HL-60/S4 (cell line): ENCODE results near the gene MRPS27.

ENCODE experiments used
- in situ Hi-C: fragments of 300-500 bp; cut with MboI; formaldehyde crosslinking; loops from 2 replicates; pipeline ENCODE4 v1.14.3; 2022; ENCODE audit warnings: low sequenced_read_pairs

MRPS27 gene

DNA sequence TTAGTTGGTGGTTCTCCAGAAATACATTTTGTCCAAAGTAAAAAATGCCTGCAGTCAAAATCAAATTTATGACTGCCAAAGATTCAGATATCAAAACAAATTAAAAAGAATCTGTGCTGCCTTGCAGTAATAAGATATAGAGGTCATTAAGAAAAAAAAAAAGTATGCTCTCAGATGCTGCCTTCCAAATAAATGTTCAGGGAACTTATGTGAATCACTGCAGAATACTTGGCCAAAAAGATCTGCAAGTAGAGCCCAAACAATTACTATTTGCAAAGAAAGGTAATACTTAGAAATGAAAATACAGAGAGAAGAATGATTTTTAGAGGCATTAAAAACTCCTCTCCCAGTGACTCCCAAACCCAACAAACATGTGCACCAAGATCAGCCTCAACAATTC, 52.4 kb downstream of the MRPS27 start:
- in situ Hi-C loops: no loop called here

GRCh38 chr5:72266862-72267261, 53.2 kb downstream of the MRPS27 start:
- in situ Hi-C loops: no loop called here

GRCh38 chr5:72265032-72265877, 54.8 kb downstream of the MRPS27 start:
- in situ Hi-C loops: no loop called here

GRCh38 chr5:72256536-72256935, 63.5 kb downstream of the MRPS27 start:
- in situ Hi-C loops: no loop called here

DNA sequence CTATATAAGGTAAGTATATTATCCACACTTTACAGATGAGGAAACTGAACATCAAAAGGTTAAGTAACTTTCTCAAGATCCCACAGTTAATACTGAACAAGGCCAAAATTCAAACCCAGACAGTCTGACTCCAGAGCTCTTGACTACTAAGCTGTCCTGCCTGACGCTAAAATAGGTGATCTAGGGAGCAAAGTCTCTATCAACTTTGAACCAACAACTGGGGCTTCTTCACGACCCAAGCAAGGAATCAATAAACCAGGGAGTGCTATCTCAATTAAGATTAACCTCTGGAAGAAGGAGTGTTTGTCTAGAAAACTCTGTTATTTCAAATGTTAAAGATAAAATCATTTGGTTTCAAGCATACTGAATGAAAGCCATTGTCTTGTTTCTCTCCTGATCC, 64.4 kb downstream of the MRPS27 start:
- in situ Hi-C loops: no loop called here

DNA sequence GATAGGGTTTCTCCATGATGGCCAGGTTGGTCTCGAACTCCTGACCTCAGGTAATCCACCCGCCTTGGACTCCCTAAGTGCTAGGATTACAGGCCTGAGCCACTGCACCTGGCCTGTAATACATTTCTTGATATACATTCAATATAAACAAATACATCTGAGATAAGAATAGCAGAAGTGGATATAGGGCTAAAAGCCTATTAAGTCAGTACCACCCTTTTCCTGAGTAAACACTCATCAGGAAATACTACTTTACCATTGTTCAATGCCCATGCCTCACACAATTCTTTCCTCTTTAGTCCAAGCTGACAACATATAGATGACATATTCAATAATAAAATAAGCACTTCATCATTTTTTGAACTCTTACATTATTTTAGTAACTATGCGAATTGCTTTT, 64.8 kb downstream of the MRPS27 start:
- in situ Hi-C loops: no loop called here

DNA sequence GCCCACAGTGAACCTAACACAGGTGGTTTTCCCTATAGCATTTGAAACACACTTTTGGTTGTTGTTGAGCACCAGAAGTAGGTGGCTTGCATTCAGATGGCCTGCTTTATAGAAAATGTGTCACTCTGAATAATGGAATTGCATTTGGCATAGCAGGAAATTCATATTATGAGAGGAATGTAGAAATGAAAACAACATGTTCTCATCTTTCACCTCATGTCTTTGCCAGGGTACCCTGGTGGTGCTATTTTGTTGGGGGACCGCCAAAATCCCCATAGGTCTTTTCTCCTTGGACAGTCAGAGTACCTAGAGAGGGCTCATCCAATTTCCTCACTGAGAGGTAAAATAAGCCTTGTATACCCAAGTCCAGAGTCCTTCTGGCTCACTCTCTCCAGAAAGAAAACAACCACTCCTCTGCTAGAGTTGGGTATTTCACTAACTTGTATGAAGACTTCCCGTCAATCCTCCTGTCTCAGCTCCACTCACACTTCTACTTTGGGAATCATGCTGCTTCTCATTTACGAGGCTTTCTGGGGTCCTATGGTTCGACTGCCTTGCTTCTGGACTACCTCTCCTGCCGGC, 67.4 kb downstream of the MRPS27 start:
- in situ Hi-C loops: no loop called here

GRCh38 chr5:72252008-72252407, 68.0 kb downstream of the MRPS27 start:
- in situ Hi-C loops: no loop called here

DNA sequence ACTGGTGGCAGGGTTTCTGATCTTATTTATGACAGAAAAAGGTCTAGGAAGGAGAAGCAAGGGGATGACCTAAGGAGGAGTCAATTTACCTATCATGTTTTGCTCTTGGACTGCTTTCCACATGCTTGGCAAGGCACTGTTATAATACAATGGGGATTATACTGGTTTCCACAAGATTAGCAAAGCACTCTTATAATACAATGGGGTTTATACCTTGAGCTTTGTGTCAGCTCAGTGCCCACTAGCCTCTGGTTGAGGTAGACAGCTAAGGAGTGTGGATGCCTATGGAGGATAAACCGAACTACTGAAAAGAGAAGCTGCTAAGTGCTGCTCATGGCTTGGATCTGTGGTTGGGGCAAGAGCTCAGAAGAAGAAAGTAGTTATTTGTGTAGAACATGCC, 68.7 kb downstream of the MRPS27 start:
- in situ Hi-C loops: no loop called here

DNA sequence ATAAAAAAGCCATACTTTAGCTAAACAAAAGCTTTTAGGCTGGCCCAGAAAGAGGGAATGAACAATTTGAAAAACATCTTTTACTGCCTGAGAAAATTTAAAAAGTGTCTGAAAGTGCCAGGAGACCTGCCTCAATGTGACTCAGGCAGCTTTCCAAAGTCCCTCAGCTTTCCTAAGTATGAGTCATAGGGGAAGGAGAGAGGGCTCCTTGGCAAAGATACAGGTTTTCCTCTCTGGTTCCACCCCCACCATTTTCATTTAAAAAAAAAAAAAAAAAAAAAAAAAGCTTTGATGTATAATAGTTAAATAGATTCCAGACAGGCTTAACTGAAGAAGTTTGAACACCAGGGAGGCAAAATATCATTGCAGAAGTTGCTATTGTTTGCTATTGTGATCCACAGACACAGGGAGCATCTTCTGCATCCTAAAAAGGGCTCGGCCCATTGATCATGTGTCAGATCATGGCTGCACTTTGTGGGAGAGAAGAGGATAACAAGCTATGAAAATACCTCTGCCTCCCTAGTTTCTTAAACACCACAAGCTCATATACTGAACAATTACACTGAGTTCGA, 71.5 kb downstream of the MRPS27 start:
- in situ Hi-C loops: no loop called here

DNA sequence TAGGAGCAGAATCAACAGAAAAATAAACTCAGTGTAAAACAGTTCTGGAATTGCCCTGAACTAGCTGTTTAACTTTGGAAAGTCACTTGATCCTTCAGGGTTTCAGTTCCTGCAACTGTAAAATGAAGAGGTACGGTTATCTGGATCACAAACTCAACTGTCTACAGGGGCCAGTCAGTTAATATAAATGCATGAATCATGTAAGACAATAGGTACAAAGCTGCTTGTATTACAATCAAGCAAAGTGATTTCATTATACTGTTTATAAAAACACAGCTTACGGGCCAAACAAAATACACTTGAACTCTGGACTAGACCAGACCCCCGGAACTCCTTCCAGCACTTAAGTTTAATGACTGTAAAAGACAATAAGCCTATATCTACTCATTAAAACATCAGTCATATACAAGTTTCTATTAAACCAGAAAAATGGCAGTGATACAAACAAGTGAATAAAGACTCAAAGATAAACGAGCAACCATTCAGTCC, 73.0 kb downstream of the MRPS27 start:
- in situ Hi-C loops: no loop called here

- in situ Hi-C loops: no loop called here
Measured at GRCh38 chr5:72245951-72246532, 74.0 kb downstream of the MRPS27 start.

- in situ Hi-C loops: no loop called here
Measured at GRCh38 chr5:72245546-72245945, 74.5 kb downstream of the MRPS27 start.

DNA sequence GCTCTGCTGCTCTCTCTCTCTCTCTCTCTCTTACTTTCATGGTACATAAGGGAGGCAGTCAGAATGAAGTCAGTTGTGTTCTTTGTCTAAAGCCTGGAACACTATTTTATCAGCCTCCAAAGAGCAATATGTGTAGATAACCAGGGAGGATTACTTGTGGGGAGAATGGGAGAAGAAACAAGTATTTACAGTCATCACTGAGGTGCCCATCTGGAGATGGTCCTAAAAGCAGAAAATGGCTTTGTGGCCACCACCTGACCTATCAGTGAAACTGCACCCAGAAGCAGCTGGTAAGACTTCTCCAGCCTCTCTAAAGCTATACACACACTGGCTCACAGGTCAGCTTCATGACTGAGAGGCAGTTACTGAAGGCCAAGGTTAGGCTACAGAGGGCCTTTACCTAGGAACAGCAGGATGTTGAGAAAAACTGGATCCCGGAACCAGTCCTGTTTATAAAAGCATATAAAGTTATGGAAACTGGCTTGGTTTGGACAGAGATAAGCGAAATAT, 75.1 kb downstream of the MRPS27 start:
- in situ Hi-C loops: no loop called here

GRCh38 chr5:72243706-72244105, 76.3 kb downstream of the MRPS27 start:
- in situ Hi-C loops: no loop called here

- in situ Hi-C loops: no loop called here
Measured at GRCh38 chr5:72242796-72243475, 77.1 kb downstream of the MRPS27 start.

GRCh38 chr5:72241346-72242003, 78.6 kb downstream of the MRPS27 start:
- in situ Hi-C loops: no loop called here

DNA sequence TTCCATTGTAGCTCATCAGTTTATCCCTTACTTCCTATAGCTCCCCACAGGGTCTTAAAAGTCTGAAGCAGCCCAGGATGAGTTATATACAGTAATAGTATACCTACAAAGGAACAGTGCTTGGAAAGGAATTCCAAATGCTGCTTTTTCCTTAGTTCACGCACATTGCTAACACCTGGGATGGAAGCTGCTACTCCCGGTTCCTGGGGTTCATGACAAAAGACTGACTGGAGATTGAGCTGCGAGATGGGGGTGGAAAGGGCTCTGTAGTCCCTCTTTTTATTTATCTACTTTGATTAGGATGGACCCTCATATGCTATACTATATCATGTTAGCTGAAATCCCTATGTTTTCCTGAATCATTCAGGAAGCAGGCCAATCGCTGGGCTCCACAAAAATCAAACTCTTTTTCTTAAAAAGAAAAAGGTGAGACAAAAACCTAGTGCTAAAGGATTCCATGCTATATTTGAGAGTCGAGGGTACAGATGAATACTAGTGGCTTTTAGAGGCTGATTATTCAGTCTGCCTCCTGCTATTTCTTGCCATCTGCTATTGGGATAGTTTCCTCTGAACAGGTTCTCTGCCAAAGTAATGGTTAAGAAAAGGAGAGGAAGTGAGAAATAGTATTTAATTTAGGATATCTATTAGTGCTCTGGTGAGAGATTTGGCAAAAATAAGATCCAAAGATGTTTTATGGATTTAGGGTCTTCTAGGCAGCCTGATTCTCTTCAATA, 81.2 kb downstream of the MRPS27 start:
- in situ Hi-C loops: no loop called here

- in situ Hi-C loops: no loop called here
Measured at GRCh38 chr5:72237879-72238278, 82.2 kb downstream of the MRPS27 start.

DNA sequence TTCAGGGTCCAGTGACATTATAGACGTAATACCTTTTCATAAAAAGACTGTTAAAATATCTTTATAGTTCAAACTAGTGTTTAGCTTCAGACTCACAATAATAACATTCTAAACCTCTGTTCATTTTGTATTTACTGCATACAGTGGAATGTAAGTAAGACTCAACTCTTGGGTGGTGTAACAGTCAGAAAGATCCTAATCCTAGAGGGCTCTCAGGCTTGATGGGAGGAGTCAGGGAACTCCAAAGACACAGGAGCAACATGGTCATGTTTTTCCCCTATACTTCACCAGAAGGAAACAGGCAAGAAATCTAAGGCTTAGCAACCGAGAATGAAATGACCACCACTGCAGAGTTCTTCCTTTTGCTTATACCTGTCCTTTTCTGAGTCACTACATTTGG, 82.6 kb downstream of the MRPS27 start:
- in situ Hi-C loops: no loop called here
